Thyroid gland (tissue), 4 donors: ENCODE measurements around the gene DHX30. TPM values are rescaled to one million over a fixed set of nuclear protein-coding genes. Genes with fewer than 3 reads are reported as not detected.

Experiments
- DNase-seq, 2 donors: peaks; one replicate each; pipeline ENCODE4 v3.0.0-alpha.2; 2019
- H3K27ac ChIP-seq, 3 donors: fragments of 200-600 bp; sonication (generic); 1 replicate in 2 of 3; 2 replicates in 1 of 3; pipeline ENCODE4 v1.5.1; 2016 to 2019; ENCODE audit warnings: mild to moderate bottlenecking in 1 of 3, moderate library complexity in 1 of 3
- H3K27me3 ChIP-seq: fragments of 200-600 bp; sonication (generic); one replicate; pipeline ENCODE4 v1.5.1; 2019
- H3K36me3 ChIP-seq, 2 donors: fragments of 200-600 bp; sonication (generic); one replicate each; pipeline ENCODE4 v1.5.1; 2016 to 2019
- H3K4me1 ChIP-seq, 2 donors: fragments of 200-600 bp; sonication (generic); one replicate each; pipeline ENCODE4 v1.5.1; 2017 to 2019
- H3K4me3 ChIP-seq, 3 donors: fragments of 200-600 bp; sonication (generic); replicated peaks in 1 of 3; 1 replicate in 2 of 3; 2 replicates in 1 of 3; pipeline ENCODE4 v1.5.1; 2016; ENCODE audit warnings: mild to moderate bottlenecking in 1 of 3
- H3K9me3 ChIP-seq: fragments of 200-600 bp; sonication (generic); one replicate; pipeline ENCODE4 v1.5.1; 2017
- POLR2A ChIP-seq, 2 donors: fragments of 450-650 bp; IDR thresholded peaks; one replicate each; pipeline ENCODE4 v1.6.1; 2017; ENCODE audit warnings: antibody characterized with exemption in 2 of 2, mild to moderate bottlenecking in 2 of 2, moderate library complexity in 1 of 2
- WGBS, 2 donors: methylation state at CpG; one replicate each; pipeline ENCODE4 v1.1.5; 2017; 5-methylcytosine and 5-hydroxymethylcytosine counted together
- intact Hi-C: fragments of 100-400 bp; cut with DNase I; formaldehyde crosslinking; loops from one replicate; pipeline ENCODE4 v1.15.1; 2023
- total RNA-seq, 4 donors: library from RNA; depleted of rRNA; stranded (reverse); fragments of >200 nt; gene quantifications; one replicate each; pipeline ENCODE4 v1.2.3, GENCODE V29; 2016
- TF ChIP-seq, protein P1 (sequence below), 6 experiments: fragments of 200-600 bp in 3 of 6; fragments of 450-650 bp in 3 of 6; sonication (generic) in 3 of 6; IDR thresholded peaks; one replicate each; pipeline ENCODE4 v1.5.1; 2016 to 2019; ENCODE audit warnings: antibody characterized with exemption in 6 of 6, mild to moderate bottlenecking in 2 of 6, inconsistent platforms in 1 of 6, moderate library complexity in 1 of 6

The DHX30 gene
- total RNA-seq, 4 donors from 2014 or later, result 51.3 to 80.3 (median 72.8) TPM

DNA sequence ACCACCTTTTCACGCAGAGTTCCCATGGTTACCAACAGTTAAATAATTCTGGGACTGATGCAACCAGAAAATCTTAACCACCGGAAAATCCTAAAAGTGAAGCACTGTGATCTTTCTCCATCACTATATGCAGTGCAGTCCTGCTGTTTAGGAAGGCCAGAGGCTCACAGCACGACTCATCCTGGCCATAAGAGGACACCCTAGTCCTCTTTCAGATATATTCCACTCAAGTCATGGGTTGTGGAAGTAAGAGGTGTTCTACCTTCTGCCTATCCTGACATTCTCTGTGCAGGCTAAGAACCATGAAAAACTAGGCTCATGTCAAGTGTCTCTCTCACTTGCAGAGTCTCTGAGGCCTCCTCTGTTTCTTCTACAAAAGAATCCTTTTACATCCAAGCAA is 67.2 kb downstream of the DHX30 start:
- TF ChIP-seq POLR2A (IDR thresholded peaks at IDR 0.05), result no peak
- TF ChIP-seq, protein P1, sequence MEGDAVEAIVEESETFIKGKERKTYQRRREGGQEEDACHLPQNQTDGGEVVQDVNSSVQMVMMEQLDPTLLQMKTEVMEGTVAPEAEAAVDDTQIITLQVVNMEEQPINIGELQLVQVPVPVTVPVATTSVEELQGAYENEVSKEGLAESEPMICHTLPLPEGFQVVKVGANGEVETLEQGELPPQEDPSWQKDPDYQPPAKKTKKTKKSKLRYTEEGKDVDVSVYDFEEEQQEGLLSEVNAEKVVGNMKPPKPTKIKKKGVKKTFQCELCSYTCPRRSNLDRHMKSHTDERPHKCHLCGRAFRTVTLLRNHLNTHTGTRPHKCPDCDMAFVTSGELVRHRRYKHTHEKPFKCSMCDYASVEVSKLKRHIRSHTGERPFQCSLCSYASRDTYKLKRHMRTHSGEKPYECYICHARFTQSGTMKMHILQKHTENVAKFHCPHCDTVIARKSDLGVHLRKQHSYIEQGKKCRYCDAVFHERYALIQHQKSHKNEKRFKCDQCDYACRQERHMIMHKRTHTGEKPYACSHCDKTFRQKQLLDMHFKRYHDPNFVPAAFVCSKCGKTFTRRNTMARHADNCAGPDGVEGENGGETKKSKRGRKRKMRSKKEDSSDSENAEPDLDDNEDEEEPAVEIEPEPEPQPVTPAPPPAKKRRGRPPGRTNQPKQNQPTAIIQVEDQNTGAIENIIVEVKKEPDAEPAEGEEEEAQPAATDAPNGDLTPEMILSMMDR (IDR thresholded peaks at IDR 0.05), result no peak
- no peaks in the 10 kb centered on the region for H3K9me3 ChIP-seq
- 92 to 97% methylated on average over 3 of the region's 3 CpGs for WGBS, 2 donors
- H3K36me3 ChIP-seq, result peaks cover 42 to 54% of the 10 kb centered on the region in 2 donors
- no peak overlapping the region for H3K4me3 ChIP-seq
- intact Hi-C loops, result no loop called here
- no peak for DNase-seq
- no peak overlapping the region for H3K27ac ChIP-seq
- no peaks in the 10 kb centered on the region for H3K27me3 ChIP-seq
- H3K4me1 ChIP-seq, result peaks cover 4 to 5% of the 10 kb centered on the region in 2 donors

DNA sequence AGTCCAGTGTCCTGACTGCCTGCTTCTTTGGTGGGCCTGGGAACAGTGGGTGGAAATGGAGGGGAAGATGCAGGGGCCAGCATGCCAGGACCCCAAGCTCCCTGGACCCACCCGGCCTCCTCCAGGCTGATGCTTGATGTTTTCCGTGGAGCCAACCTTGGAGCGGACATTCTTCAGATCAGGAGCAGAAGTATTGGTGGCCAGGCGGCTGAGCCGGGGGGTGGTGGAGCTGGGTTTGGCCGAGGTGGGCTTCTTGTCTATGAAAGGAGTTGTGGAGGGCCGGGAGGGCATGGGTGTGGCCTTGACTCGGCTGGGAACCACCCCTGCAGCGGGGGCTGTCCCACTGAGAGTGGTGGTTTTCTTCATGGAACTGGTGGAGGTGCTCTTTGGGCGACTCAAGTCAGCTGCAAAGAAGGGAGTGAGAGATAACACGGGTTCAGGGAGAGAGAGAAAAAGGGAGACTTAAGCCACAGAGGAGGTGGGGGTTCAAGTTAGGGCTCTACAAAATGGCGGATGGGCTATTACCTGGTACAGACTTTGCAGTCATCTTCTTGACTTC is 67.8 kb downstream of the DHX30 start:
- H3K27ac ChIP-seq, result no peak overlapping the region
- DNase-seq, result no peak
- intact Hi-C loops, result no loop called here
- no peaks in the 10 kb centered on the region for H3K9me3 ChIP-seq
- TF ChIP-seq, protein P1 (IDR thresholded peaks at IDR 0.05), result no peak
- TF ChIP-seq POLR2A (IDR thresholded peaks at IDR 0.05), result no peak
- WGBS, 2 donors, result 93% methylated on average over 12 of the region's 12 CpGs
- peaks cover 40 to 47% of the 10 kb centered on the region in 2 donors for H3K36me3 ChIP-seq
- no peak overlapping the region for H3K4me3 ChIP-seq
- no peaks in the 10 kb centered on the region for H3K27me3 ChIP-seq
- peaks cover 6 to 8% of the 10 kb centered on the region in 2 donors for H3K4me1 ChIP-seq

DNA sequence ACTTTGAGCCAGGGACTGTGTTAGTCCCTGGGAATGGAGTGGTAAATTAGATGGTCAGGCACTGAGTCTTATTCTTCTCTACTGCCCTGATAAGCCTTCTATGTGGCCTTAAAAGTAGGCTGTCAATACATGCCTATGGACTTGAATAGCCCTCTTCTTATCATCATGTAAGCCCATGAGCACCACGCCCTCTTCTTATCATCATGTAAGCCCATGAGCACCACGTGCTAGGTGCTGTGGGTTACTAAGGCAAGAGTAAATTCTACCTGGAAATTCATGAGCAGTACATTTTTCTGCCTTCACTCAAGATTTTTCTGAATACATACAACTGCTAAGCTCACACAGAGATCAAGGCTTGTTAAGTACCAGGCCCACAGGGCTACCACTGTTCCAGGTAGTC is 68.5 kb downstream of the DHX30 start:
- TF ChIP-seq, protein P1 (IDR thresholded peaks at IDR 0.05), result no peak
- TF ChIP-seq POLR2A (IDR thresholded peaks at IDR 0.05), result no peak
- no peak for DNase-seq
- Histone ChIP-seq H3K4me1 (peaks cover 6 to 8% of the 10 kb centered on the region in 2 donors), H3K36me3 (peaks cover 40 to 44% of the 10 kb centered on the region in 2 donors), H3K27me3 (no peaks in the 10 kb centered on the region), H3K27ac (no peak overlapping the region), H3K9me3 (no peaks in the 10 kb centered on the region), H3K4me3 (no peak overlapping the region)
- intact Hi-C loops, result no loop called here
- WGBS, 2 donors, result 97 to 100% methylated on average over 2 of the region's 2 CpGs

DNA sequence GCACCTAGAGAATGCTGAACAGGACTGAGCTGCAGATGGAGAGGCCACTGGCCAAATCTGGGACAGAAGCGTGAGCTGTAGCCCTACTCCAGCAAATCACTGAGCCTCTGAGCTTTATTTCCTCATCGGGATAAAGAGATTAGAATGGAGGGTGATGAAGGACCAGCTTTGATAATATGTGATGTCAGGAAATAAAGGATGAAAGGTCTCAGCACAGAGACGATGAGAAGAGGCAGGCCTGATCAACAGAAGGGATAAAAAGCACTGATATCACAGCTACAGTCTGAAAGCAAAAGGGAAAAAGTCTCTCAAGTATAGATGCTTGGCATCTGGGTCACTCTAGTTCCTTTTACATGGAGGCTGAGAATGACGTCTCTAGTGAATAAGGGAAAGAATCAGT is 70.0 kb downstream of the DHX30 start:
- H3K4me1 ChIP-seq, result peaks cover 6 to 8% of the 10 kb centered on the region in 2 donors
- no peaks in the 10 kb centered on the region for H3K27me3 ChIP-seq
- peaks cover 35 to 37% of the 10 kb centered on the region in 2 donors for H3K36me3 ChIP-seq
- intact Hi-C loops, result no loop called here
- H3K27ac ChIP-seq, result no peak overlapping the region
- H3K4me3 ChIP-seq, result no peak overlapping the region
- WGBS, 2 donors, result 78 to 85% methylated on average over 4 of the region's 4 CpGs
- H3K9me3 ChIP-seq, result no peaks in the 10 kb centered on the region
- no peak for DNase-seq
- no peak for TF ChIP-seq POLR2A (IDR thresholded peaks at IDR 0.05)
- TF ChIP-seq, protein P1 (IDR thresholded peaks at IDR 0.05), result no peak

DNA sequence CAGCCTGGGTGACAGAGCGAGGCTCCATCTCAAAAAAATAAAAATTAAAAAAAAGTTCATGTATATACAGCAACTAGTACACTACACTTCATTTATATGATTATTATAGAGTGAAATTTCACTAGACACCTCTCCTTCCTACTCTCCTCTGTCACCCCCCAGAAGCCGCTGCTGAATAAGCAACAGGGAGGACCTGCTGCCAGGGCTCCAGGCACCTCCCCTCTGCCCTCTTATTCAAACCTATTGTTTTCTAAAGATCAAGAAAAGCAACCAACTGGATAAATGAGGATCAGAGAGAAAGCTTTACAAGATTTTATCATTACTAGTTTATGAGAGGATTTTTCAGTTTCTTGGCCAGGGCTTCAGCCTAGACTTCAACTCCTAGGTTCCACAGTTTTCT is 71.5 kb downstream of the DHX30 start:
- intact Hi-C loops, result no loop called here
- no peak for TF ChIP-seq POLR2A (IDR thresholded peaks at IDR 0.05)
- TF ChIP-seq, protein P1 (IDR thresholded peaks at IDR 0.05), result no peak
- H3K27me3 ChIP-seq, result no peaks in the 10 kb centered on the region
- no peak for DNase-seq
- peaks cover 24 to 25% of the 10 kb centered on the region in 2 donors for H3K36me3 ChIP-seq
- 83 to 93% methylated on average over 2 of the region's 2 CpGs for WGBS, 2 donors
- H3K4me3 ChIP-seq, result no peak overlapping the region
- no peak overlapping the region for H3K27ac ChIP-seq
- peaks cover 6 to 8% of the 10 kb centered on the region in 2 donors for H3K4me1 ChIP-seq
- H3K9me3 ChIP-seq, result no peaks in the 10 kb centered on the region
